GM19438 (cell line): Measurements from ENCODE around the gene KDM1A.
"Not testable (repeated sequence)": the region's sequence is repeated elsewhere in the genome, so short reads cannot be mapped to it uniquely, and the experiment has no call there.

Source experiments
- ATAC-seq: cut with Tn5 transposase; IDR thresholded peaks from one replicate; pipeline ENCODE4 v1.9.1; 2021; ENCODE audit warnings: low read depth; ENCODE audit not compliant: unreplicated experiment

KDM1A gene

DNA sequence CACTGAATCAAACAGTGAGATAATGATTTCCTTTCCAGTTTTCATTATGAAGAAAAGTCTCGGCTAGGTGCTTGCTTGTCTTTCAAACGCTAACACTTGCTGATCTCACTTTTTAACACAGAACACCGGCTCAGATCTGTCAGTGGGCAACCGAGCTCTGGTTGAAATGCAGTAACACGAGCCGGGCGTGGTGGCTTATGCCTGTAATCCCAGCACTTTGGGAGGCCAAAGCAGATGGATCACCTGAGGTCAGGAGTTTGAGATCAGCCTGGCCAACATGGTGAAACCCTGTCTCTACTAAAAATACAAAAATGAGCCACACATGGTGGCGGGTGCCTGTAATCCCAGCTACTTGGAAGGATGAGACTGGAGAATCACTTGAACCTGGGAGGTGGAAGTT lies 9.2 kb upstream of the KDM1A start:
- ATAC-seq = not testable (repeated sequence)

DNA sequence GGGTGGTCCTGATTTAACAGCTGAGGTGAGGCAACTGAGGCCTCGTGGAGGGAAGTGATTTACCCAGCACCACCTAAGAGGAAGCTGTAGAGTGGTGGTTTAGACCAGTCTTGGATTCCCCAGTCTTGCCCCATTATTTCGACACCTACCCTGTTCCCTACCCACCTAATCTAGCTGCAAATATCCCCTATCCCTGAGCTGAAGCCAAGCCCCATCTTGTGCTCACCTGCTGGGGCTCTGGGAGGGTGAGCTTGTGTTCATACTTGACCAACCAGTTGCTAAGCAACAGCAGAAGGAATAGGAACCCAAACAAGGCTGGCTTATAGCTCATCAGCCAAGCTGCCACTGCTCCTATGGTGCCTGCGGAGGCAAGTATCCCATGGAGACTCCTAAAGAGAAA lies 5.6 kb upstream of the KDM1A start:
- no peak for ATAC-seq

DNA sequence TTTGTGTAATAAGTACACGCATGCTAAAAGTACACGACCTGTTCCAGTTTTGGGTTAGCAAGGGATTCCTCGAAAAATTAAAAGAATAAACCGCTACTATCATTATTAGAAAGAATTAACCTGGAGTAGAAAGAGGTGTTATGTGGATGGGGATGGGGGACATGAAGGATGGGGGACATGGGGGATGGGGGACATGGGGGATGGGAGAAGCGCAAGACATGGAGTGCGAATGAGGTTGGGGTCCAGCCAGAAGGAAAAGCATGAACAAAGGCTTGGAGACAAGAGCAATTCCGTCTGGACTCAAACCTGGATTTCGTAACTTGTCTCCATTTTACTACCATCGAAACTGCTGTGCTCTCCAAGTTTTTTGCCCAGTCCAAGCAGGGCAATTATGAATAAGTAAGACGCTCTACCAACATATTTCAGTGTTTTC lies 591 bp upstream of the KDM1A start:
- ATAC-seq = no peak

DNA sequence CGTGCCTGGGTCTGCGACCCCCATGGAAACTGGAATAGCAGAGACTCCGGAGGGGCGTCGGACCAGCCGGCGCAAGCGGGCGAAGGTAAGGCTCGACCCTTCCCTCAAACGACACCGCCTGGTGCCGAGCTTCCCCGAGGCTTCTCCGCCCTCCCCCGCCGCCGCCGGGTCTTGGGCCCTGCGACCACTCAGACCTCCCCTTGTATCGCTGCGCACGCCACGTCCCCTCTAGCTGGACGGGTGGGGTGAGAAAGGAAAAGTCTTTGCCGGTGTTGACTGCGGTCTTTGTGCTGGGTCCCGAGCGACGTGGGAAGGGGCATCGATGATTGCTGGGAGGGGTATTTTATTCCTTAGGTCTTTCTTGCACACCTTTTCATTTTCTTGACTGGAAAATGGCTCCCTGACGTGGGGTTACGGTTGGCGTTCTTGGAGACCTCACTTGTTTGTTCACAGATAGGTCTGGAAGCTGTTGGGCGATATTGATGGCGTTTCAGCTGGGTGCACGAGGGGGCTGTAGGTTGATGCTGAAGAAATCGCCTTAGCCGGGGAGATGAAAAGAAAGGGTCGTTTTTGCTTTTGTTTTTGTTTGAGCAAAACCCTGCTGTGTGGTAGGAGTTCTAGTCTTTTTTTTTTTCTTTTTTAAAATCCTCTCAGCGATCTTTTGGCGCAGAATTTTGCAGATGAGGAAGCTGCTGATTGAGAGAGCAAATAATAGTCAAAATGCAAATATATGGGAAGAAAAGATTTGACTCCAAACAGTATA lies 776 bp downstream of the KDM1A start:
- peak; percentile 23 for ATAC-seq

DNA sequence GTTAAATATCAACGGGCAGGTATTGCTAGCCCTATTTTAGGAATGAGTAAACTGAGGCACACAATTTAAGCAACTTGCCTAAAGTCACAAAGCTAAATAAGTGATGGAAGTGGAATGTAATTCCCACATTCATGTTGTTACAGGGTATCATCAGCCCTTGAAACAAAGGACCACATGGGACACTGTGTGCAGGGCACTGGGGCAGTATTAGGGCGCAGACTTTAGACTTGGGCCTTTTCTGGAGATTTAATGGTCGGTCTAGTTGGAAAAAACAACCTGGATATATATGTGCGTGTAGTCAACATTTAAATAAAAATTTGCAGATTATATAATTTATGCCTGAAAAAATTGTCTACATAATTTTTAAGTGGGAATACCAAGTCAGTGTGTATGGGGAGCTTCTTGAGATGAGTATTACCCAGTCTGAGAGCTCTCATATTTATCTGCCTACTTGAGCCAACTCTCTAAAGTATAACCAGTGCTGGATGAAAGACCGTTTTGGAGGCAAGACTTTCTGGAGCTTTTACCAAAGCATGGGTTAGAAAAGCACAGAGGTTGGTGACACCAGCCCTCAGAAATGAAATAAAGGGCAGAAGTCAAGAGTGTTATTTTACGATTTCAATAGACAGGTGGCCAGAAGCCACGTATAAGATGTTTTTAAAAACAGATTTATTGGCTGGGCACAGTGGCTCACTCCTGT lies 1.6 kb downstream of the KDM1A start:
- ATAC-seq = no peak

DNA sequence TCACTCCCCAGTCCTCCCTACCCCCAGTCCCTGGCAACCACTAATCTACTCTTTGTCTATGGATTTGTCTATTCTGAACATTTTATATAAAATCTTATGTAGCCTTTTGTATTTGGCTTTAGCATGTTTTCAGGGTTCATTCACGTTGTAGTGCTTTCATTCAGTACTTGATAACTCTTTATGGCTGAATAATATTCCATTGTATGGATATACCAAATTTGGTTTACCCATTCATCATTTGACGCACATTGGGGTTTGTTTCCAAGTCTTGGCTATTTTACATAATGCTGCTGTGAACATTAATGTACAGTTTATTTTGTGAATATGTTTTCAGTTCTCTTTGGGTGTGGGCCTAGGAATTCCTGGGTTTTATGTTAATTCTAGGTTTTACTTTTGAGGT lies 2.6 kb downstream of the KDM1A start:
- no peak for ATAC-seq

DNA sequence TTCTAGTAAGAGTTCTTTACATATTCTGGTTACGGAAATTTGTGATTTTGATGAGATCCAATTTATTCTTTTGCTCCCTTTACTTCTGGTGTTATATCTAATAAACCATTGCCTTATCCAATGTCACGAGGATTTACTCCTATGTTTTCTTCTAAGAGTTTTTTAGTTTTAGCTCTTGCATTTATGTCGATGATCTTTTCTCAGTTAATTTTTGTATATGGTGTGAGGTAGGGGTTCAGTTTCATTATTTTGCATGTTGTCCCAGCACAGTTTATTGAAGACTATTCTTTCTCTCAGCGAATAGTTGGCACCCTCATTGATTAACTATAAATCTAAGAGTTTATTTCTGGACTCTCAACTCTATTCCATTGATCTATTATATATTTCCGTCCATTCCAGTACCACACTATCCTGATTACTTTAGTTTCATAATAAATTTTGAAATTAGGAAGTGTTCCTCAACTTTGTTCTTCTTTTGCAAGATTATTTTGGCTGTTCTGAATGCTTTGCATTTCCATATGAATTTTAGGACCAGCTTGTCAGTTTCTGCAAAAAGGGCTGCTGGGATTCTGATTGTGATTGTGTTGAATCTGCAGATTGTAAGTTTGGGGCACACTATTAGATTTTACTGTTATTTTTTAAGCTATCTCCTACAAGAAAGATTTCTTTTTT lies 4.0 kb downstream of the KDM1A start:
- ATAC-seq = no peak

DNA sequence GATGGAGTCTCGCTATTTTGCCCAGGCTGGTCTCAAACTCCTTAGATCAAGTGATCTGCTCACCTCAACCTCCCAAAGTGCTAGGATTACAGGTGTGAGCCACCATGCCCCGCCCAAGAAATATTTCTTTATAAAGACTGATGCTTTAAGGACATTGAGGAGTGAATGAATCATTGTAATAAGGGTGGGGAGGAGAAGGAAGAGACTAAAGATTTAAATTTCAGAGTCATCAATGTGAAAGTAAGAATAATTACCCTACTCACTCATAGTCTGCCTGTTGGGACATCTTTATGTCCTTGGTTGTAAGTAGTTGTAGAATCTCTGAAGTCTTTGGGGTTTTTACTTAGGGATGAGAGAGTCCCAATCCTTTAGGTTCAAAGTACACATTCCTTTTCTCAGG lies 7.3 kb downstream of the KDM1A start:
- ATAC-seq = no peak

DNA sequence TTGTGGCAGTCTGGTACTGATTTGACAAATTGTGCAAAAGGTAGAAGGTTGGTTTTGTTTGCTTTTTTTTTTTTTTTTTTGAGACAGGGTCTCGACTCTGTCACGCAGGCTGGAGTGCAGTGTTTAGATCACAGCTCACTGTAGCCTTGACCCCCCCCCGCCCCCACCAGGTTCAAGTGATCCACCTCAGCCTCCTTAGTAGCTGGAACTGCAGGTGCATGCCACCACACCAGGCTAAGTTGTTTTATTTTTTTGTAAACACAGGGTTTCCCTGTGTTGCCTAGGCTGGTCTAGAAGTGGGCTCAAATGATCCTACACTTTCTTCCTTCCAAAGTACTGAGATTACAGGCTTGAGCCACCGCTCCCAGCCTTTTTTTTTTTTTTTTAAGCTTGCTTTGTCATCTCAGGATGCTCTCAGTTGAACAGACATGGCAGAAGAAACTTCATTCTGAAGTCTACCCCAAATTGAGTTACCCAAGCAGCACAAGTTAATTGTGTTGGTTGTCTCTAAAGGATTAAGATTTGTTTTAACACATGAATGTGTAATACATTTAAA lies 8.2 kb downstream of the KDM1A start:
- no peak for ATAC-seq

DNA sequence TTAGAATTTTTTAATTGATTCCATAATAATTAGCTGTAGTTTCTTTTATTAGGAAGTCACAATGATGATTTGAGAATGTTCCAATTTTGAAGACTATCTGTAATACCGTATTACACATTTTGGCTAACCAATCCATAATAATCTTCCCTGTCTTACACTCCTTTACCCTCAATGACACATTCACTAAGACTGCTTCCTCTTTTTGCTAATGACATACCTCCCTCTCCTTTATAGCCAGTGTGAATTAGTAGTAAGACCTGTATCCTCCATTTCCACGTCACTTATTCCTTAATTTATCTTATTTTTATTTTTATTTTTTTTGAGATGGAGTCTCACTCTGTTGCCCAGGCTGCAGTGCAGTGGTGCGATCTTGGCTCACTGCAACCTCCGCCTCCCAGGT lies 10.1 kb downstream of the KDM1A start:
- ATAC-seq = no peak

DNA sequence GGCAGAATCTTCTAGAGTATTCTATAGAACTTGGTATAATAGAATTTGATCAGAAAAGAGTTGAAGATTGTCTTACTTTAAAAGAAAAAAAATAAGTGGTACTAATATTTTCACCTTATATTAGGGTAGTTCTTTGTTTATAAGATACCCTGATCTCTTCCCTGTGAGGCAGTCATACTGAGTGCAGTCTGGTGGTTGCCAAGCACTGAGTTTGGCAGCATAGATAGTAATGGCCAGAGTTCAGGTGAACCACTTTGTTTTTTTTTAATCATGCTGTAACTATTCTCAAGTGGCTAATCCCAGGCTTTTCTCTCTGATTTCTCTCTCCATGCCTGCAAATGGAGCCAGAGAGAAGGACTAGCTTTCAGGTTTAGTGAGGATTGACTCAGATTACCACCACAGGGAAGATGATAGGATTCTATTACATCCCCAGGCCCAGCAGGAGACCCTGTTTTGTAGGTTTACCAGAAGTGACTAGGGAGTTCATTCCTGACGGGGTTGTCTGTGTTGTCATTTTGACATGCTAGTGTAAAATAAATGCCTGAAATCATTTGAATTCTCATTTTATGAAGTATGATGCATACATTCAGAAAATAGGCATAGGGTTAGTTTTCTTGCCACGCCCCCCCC lies 16.7 kb downstream of the KDM1A start:
- ATAC-seq = no peak

DNA sequence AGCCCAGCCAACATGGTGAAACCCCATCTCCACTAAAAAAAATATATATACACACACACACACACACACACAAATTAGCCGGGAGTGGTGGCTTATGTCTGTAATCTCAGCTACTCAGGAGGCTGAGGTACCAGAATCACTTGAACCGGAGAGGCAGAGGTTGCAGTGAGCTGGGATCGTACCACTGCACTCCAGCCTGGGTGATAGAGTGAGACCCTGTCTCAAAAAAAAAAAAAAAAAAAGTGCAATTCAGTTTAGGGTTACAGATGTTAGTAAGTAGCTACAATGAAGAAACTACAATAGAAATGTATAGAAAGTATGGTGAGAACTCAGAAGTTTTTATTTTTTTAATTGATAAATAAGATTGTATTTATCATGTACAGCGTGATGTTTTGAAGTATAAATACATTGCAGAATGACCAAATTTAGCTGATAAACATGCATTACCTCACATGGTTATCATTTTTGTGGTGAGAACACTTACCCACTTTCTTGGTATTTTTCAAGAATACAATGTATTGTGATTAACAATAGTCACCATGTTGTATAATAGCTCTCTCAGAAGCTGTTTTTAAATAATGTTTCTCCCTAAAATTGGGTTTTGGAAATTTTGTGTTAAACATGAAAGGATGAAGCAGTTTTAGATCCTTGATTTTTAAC lies 17.9 kb downstream of the KDM1A start:
- ATAC-seq = no peak

DNA sequence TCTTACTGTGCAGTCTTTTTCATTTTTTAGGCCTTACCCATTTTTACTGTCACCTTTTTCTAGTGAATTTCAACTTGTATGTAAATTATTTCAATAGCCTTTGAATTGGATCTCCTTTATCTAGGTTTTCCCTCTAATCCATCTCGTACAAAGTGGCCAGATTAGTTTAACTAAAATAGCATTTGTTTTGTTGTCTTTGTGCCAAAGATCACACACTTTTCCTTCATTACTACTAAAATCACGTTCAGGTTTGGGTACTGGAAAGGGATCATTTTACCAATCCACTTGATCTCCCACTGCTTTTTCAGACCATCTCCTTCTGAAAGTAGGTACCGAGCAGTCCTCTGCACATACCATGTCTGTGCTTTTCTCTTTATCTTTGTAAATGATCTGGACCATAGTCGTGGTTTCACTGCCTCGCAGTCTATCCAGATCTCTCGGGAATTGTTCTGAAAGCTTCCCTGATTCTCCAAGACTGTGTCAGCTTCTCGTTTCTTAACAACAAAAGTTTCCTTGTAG lies 20.1 kb downstream of the KDM1A start:
- no peak for ATAC-seq

DNA sequence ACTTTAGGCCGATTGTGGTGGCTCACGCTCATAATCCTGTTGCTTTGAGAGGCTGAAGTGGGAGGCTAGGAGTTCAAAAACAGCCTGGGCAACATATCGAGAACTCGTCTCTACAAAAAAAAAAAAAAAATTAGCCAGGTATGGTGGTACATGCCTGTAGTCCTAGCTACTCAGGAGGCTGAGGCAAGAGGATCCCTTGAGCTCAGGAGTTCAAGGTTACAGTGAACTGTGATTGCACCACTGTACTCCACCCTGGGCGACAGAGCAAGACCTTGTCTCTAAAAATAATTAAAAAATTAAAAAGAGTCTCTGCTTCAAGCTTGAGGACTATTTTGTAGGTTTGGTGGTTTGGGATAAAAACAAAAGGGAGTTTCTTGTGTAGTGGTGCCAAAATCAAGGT lies 21.2 kb downstream of the KDM1A start:
- ATAC-seq = no peak

DNA sequence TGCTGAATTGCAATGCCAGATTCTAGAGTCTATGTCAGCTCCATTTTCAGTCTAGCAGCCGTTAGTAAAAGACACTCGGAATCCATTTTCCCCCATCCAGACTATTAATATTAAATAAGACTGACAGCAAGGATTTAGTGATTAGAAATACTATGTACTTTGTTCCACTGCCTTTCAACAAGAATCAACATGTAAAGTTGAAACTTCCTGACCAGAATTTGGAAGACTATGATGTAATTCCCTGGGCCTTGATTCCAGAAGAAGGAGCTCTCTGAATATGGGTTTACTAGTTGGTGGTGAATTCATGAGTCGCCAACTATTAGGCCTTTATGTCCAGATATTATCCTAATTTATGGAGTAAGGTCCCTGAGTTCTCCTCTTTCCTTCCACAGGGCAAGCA lies 24.8 kb downstream of the KDM1A start:
- no peak for ATAC-seq

DNA sequence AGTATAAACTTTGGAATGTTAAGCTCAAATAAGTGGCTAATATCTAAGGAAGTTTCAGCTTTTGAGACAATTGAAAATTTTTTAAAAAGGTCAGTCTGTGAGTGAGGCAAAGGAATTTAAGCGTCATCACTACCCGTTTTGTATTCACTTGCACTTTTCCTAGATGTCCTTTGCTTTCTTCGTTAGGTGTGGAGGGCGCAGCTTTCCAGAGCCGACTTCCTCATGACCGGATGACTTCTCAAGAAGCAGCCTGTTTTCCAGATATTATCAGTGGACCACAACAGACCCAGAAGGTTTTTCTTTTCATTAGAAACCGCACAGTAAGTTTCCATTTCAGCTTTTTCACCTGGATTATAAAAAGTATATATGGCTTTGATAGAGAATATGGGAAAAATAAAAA lies 30.9 kb downstream of the KDM1A start:
- no peak for ATAC-seq

DNA sequence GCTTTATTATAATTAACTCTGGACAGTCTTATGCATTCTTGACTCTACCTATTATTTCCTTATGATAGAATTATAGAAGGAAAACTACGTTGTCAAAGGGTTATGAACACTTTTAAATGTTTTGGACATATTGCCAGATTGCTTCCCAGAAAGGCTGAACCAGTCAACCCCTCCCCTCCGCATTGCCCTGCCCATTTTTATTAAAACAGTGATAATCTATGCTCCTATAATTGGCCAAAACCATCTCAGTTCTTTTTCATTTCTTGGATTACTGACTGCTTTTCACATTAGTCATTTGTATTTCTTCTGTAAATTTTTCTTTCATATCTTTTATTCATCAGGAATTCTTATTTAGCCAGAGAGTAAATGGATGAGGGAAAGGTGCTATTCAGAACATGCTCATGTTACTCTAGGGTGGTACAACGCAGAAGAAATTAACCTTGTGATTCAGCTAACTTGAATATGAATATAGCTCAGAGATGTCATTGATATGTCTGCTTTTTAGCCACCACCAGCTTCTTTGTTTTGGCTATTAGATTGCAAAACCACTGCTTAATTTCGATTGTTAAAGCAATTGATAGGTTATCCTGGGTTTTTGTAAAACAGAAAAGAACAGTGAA lies 32.1 kb downstream of the KDM1A start:
- ATAC-seq = no peak

DNA sequence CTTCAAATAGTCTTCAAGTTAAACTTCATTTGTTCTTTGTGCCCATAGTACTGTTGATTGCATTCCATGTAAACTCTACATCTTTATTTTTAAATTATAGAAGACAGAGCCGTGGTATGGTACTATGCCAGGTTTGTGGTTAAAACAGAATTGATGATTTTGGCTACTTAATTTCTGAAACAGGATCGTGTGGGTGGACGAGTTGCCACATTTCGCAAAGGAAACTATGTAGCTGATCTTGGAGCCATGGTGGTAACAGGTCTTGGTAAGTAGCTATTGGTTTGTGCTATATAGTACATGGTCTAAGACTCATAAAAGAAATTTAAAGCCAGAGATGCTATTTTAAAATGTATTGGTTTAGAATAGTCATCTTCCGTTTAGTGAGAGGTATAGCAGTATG lies 38.0 kb downstream of the KDM1A start:
- no peak for ATAC-seq

DNA sequence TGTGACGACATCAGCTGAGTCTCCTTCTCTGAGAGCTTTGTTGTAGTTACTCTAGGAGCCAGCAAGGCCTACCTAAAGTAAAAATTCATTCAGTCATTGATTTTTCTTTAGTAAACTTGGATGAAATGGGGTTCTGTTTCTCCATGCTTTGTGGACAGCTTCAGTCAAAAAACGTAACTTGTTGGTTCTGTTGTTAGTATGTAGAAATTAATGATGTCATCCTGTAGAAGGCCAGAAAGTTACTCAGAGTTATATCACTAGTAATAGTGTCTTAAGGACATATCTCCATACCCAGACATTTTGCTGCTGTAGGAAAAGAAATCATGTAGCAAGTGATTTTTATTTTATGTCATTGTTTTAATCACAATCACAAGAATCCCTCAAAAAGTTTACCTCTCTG lies 43.0 kb downstream of the KDM1A start:
- no peak for ATAC-seq

DNA sequence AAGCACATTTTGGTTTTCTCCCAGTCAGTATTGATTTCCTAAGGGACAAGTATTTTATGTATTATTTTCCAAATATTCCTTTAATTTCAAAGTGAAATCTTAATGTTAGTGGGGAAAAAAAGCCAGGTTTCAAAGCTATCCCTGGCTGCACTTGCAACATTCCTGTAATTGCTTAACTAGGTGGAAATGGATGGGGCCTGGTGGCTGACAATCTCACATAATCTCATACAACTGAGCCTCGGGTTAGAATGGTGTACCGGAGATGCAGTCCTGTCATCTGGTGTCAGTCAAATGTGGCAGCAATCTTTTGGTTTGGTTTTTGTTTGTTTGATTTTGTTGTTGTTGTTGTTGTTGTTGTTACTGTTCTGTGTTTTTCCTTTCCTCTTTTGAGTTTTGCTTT lies 46.1 kb downstream of the KDM1A start:
- ATAC-seq = no peak
